Measurements from ENCODE around the gene ZFPM1. TPM values are rescaled to one million over a fixed set of nuclear protein-coding genes. Genes with fewer than 3 reads are reported as not detected.

ZFPM1 gene
- total RNA-seq, 4 donors from 2014 or later: 0.31 to 0.71 (median 0.56) TPM

DNA sequence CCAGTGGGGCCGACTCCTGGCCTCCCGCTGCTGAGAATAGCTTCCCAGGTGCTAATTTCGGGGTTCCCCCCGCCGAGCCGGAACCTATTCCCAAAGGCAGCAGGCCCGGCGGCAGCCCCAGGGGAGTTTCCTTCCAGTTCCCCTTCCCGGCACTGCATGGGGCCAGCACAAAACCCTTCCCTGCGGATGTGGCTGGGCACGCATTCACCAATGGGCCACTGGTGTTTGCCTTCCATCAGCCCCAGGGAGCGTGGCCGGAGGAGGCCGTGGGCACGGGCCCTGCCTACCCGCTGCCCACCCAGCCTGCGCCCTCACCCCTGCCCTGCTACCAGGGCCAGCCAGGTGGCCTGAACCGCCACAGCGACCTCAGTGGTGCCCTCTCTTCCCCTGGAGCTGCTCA is 24.9 kb upstream of the ZFPM1 start:
- TF ChIP-seq, protein P1, sequence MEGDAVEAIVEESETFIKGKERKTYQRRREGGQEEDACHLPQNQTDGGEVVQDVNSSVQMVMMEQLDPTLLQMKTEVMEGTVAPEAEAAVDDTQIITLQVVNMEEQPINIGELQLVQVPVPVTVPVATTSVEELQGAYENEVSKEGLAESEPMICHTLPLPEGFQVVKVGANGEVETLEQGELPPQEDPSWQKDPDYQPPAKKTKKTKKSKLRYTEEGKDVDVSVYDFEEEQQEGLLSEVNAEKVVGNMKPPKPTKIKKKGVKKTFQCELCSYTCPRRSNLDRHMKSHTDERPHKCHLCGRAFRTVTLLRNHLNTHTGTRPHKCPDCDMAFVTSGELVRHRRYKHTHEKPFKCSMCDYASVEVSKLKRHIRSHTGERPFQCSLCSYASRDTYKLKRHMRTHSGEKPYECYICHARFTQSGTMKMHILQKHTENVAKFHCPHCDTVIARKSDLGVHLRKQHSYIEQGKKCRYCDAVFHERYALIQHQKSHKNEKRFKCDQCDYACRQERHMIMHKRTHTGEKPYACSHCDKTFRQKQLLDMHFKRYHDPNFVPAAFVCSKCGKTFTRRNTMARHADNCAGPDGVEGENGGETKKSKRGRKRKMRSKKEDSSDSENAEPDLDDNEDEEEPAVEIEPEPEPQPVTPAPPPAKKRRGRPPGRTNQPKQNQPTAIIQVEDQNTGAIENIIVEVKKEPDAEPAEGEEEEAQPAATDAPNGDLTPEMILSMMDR (IDR thresholded peaks at IDR 0.05 in 4 of 5, conservative IDR thresholded peaks at IDR 0.05 in 1 of 5): no peak
- TF ChIP-seq POLR2A (IDR thresholded peaks at IDR 0.05): no peak
- in situ Hi-C loops (cut with MboI; ENCODE audit: low sequenced_read_pairs in 4 of 4) (loop anchor here in 1 of 4 donors (25.0 kb wide), 1 partner anchor 134 kb away; the partner anchor contains the start of gene ZC3H18), intact Hi-C loops (cut with DNase I; ENCODE audit: low total_unique reads) (no loop called here)
- Histone ChIP-seq H3K9me3 (no peaks in the 10 kb centered on the region), H3K4me1 (peaks cover 0 to 11% of the 10 kb centered on the region in 2 donors), H3K36me3 (no peaks in the 10 kb centered on the region), H3K27ac (no peak overlapping the region), H3K27me3 (peaks cover 27 to 39% (median 35%) of the 10 kb centered on the region in 3 donors), H3K4me3 (no peak overlapping the region)
- ATAC-seq (no peak), DNase-seq (no peak)

DNA sequence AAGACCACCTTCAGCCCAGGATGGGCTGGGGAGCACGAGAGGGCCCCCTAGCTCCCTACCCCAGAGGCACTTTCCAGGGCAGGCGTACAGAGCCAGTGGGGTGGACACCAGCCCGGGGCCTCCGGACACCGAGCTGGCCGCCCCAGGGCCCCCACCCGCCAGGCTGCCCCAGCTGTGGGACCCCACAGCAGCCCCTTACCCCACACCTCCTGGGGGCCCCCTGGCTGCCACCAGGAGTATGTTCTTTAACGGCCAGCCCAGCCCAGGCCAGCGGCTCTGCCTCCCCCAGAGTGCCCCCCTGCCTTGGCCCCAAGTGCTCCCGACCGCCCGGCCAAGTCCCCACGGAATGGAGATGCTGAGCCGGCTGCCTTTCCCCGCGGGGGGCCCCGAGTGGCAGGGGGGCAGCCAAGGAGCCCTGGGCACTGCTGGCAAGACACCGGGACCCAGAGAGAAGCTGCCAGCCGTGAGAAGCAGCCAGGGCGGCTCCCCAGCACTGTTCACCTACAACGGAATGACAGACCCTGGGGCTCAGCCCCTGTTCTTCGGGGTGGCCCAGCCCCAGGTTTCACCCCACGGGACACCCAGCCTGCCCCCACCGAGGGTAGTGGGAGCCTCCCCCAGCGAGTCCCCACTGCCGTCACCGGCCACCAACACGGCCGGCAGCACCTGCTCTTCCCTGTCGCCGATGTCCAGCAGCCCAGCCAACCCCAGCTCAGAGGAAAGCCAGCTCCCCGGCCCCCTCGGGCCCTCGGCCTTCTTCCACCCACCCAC is 24.3 kb upstream of the ZFPM1 start:
- H3K9me3 ChIP-seq: no peaks in the 10 kb centered on the region
- H3K27me3 ChIP-seq: peaks cover 27 to 42% (median 38%) of the 10 kb centered on the region in 3 donors
- no peaks in the 10 kb centered on the region for H3K36me3 ChIP-seq
- in situ Hi-C loops (cut with MboI; ENCODE audit: low sequenced_read_pairs in 4 of 4) (loop anchor here in 1 of 4 donors (25.0 kb wide), 1 partner anchor 134 kb away; the partner anchor contains the start of gene ZC3H18), intact Hi-C loops (cut with DNase I; ENCODE audit: low total_unique reads) (no loop called here)
- DNase-seq (no peak), ATAC-seq (no peak)
- H3K27ac ChIP-seq: no peak overlapping the region
- no peak overlapping the region for H3K4me3 ChIP-seq
- H3K4me1 ChIP-seq: peaks cover 0 to 11% of the 10 kb centered on the region in 2 donors
- no peak for TF ChIP-seq POLR2A (IDR thresholded peaks at IDR 0.05)
- TF ChIP-seq, protein P1 (IDR thresholded peaks at IDR 0.05 in 4 of 5, conservative IDR thresholded peaks at IDR 0.05 in 1 of 5): no peak

GRCh38 chr16:88429387-88430184 is 23.5 kb upstream of the ZFPM1 start:
- DNase-seq (no peak), ATAC-seq (no peak)
- no peak for TF ChIP-seq POLR2A (IDR thresholded peaks at IDR 0.05)
- Histone ChIP-seq H3K27me3 (peaks cover 27 to 44% (median 42%) of the 10 kb centered on the region in 3 donors), H3K4me1 (peaks cover 0 to 8% of the 10 kb centered on the region in 2 donors), H3K36me3 (no peaks in the 10 kb centered on the region), H3K9me3 (no peaks in the 10 kb centered on the region), H3K27ac (no peak overlapping the region), H3K4me3 (peak overlapping the region; percentile 35 to 51 (median 46))
- in situ Hi-C loops (cut with MboI; ENCODE audit: low sequenced_read_pairs in 4 of 4) (loop anchor here in 1 of 4 donors (25.0 kb wide), 1 partner anchor 133 kb away; the partner anchor contains the start of gene ZC3H18), intact Hi-C loops (cut with DNase I; ENCODE audit: low total_unique reads) (loop anchor here (10.0 kb wide), 1 partner anchor 445 kb away; no protein-coding TSS in a partner anchor)

DNA sequence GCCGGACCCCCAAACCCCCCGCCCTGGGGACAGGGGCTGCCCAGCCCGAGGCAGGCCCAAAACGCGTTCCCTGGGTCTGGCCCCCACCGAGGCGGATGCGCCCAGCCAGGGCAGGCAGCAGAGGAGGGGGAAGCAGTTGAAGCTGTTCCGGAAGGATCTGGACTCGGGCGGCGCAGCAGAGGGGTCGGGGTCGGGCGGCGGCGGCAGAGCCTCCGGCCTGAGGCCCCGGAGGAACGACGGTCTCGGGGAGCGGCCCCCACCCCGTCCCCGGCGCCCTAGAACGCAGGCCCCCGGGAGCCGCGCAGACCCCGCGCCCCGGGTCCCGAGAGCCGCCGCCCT is 22.9 kb upstream of the ZFPM1 start:
- H3K27me3 ChIP-seq: peaks cover 27 to 45% (median 42%) of the 10 kb centered on the region in 3 donors
- H3K27ac ChIP-seq: no peak overlapping the region
- ATAC-seq: no peak

More for the DNA sequence above, 22.9 kb upstream of the ZFPM1 start:
- Histone ChIP-seq H3K4me3 (peak overlapping the region; percentile 35 to 51 (median 46)), H3K4me1 (peaks cover 0 to 8% of the 10 kb centered on the region in 2 donors), H3K9me3 (no peaks in the 10 kb centered on the region), H3K36me3 (no peaks in the 10 kb centered on the region)
- intact Hi-C loops (cut with DNase I; ENCODE audit: low total_unique reads) (loop anchor here (10.0 kb wide), 1 partner anchor 445 kb away; no protein-coding TSS in a partner anchor), in situ Hi-C loops (cut with MboI; ENCODE audit: low sequenced_read_pairs in 4 of 4) (loop anchor here in 1 of 4 donors (25.0 kb wide), 1 partner anchor 132 kb away; the partner anchor contains the start of gene ZC3H18)
- DNase-seq: no peak
- TF ChIP-seq POLR2A (IDR thresholded peaks at IDR 0.05): no peak
- TF ChIP-seq, protein P1 (IDR thresholded peaks at IDR 0.05 in 4 of 5, conservative IDR thresholded peaks at IDR 0.05 in 1 of 5): no peak
